Gastroesophageal sphincter (tissue), 4 donors: Measurements from ENCODE around the gene CACNG4. TPM values are rescaled to one million over a fixed set of nuclear protein-coding genes. Genes with fewer than 3 reads are reported as not detected.

Source experiments
- ATAC-seq: fragments of 150-250 bp; one replicate; pipeline ENCODE4 v1.9.1; 2016; ENCODE audit warnings: mild to moderate bottlenecking, moderate library complexity
- H3K27ac ChIP-seq, 4 donors: fragments of 200-600 bp; sonication (generic) in 3 of 4; 1 replicate in 3 of 4; 2 replicates in 1 of 4; pipeline ENCODE4 v1.5.1; 2016 to 2019
- H3K27me3 ChIP-seq: fragments of 200-600 bp; sonication (generic); one replicate; pipeline ENCODE4 v1.5.1; 2019
- H3K36me3 ChIP-seq, 2 donors: fragments of 200-600 bp; sonication (generic); one replicate each; pipeline ENCODE4 v1.5.1; 2019; ENCODE audit warnings: control low read depth in 1 of 2
- H3K4me1 ChIP-seq, 3 donors: fragments of 200-600 bp; sonication (generic); 1 replicate in 2 of 3; 2 replicates in 1 of 3; pipeline ENCODE4 v1.5.1; 2016 to 2019; ENCODE audit warnings: control low read depth in 2 of 3
- H3K4me3 ChIP-seq, 2 donors: fragments of 200-600 bp; sonication (generic); one replicate each; pipeline ENCODE4 v1.5.1; 2019; ENCODE audit warnings: mild to moderate bottlenecking in 1 of 2, moderate library complexity in 1 of 2
- H3K9me3 ChIP-seq, 3 donors: fragments of 200-600 bp; sonication (generic); one replicate each; pipeline ENCODE4 v1.5.1; 2017 to 2019; ENCODE audit warnings: control low read depth in 2 of 3
- CTCF ChIP-seq, 4 experiments: fragments of 200-600 bp in 2 of 4; fragments of 450-650 bp in 2 of 4; sonication (generic) in 1 of 4; IDR thresholded peaks; one replicate each; pipeline ENCODE4 v1.5.1; 2017 to 2019; ENCODE audit warnings: antibody characterized with exemption in 4 of 4, mild to moderate bottlenecking in 2 of 4, moderate library complexity in 2 of 4
- EP300 ChIP-seq: sonication (generic); formaldehyde crosslinking; IDR thresholded peaks from one replicate; pipeline ENCODE4 v1.6.1; 2017; ENCODE audit warnings: antibody characterized with exemption, mild to moderate bottlenecking
- POLR2A ChIP-seq, 2 donors: fragments of 450-650 bp; IDR thresholded peaks; one replicate each; pipeline ENCODE4 v1.6.1; 2017; ENCODE audit warnings: antibody characterized with exemption in 2 of 2, mild to moderate bottlenecking in 2 of 2, moderate library complexity in 1 of 2
- POLR2AphosphoS5 ChIP-seq: sonication (generic); formaldehyde crosslinking; IDR thresholded peaks from one replicate; pipeline ENCODE4 v1.6.1; 2017; ENCODE audit warnings: antibody characterized with exemption
- WGBS, 2 donors: methylation state at CpG; one replicate each; pipeline ENCODE4 v1.1.5; 2018; ENCODE audit warnings: low coverage in 1 of 2; 5-methylcytosine and 5-hydroxymethylcytosine counted together
- total RNA-seq, 4 donors: library from RNA; depleted of rRNA; stranded (reverse); fragments of >200 nt; gene quantifications; one replicate each; pipeline ENCODE4 v1.1.0, GENCODE V29; 2016

CACNG4 gene
- total RNA-seq, 4 donors from 2014 or later: 0.13 to 13.5 (median 2.1) TPM; not detected in 1

- no peak overlapping the region for H3K4me3 ChIP-seq
- no peaks in the 10 kb centered on the region for H3K36me3 ChIP-seq
- no peaks in the 10 kb centered on the region for H3K9me3 ChIP-seq
- 0% methylated on average over 2 of the region's 7 CpGs; no CpG with 5 or more reads in 1 of the 2 donors for WGBS, 2 donors
- H3K27ac ChIP-seq: peak overlapping the region in 3 of 4 donors; percentile 64 to 84 (median 80)
- TF ChIP-seq EP300 (no peak), POLR2AphosphoS5 (peak; percentile 34), CTCF (IDR thresholded peaks at IDR 0.05) (no peak)
- ATAC-seq: no peak
- peaks cover 0 to 43% (median 0%) of the 10 kb centered on the region in 3 donors for H3K4me1 ChIP-seq
- no peaks in the 10 kb centered on the region for H3K27me3 ChIP-seq
Measured at GRCh38 chr17:66953630-66954020, 10.9 kb upstream of the CACNG4 start.

GRCh38 chr17:66954632-66955031 lies 9.9 kb upstream of the CACNG4 start:
- Histone ChIP-seq H3K4me3 (no peak overlapping the region), H3K9me3 (no peaks in the 10 kb centered on the region), H3K36me3 (no peaks in the 10 kb centered on the region), H3K27me3 (no peaks in the 10 kb centered on the region), H3K27ac (no peak overlapping the region), H3K4me1 (peaks cover 0 to 49% (median 0%) of the 10 kb centered on the region in 3 donors)
- no peak for ATAC-seq
- 100% methylated on average over 1 to 2 of the region's 3 CpGs for WGBS, 2 donors
- TF ChIP-seq POLR2AphosphoS5: no peak
- TF ChIP-seq POLR2A (IDR thresholded peaks at IDR 0.05): no peak
- TF ChIP-seq CTCF (IDR thresholded peaks at IDR 0.05): no peak
- TF ChIP-seq EP300: no peak

- Histone ChIP-seq H3K27me3 (no peaks in the 10 kb centered on the region), H3K9me3 (no peaks in the 10 kb centered on the region), H3K36me3 (no peaks in the 10 kb centered on the region), H3K4me3 (no peak overlapping the region), H3K27ac (no peak overlapping the region), H3K4me1 (peaks cover 0 to 49% (median 0%) of the 10 kb centered on the region in 3 donors)
- TF ChIP-seq CTCF (IDR thresholded peaks at IDR 0.05): no peak
- TF ChIP-seq EP300: no peak
- no peak for TF ChIP-seq POLR2A (IDR thresholded peaks at IDR 0.05)
- TF ChIP-seq POLR2AphosphoS5: no peak
- ATAC-seq: no peak
- 100% methylated on average over 1 to 2 of the region's 5 CpGs for WGBS, 2 donors
Measured at GRCh38 chr17:66955821-66956220, 8.7 kb upstream of the CACNG4 start.

GRCh38 chr17:66956941-66957340 lies 7.6 kb upstream of the CACNG4 start:
- 93 to 94% methylated on average over 6 of the region's 6 CpGs for WGBS, 2 donors
- peaks cover 0 to 41% (median 0%) of the 10 kb centered on the region in 3 donors for H3K4me1 ChIP-seq
- no peaks in the 10 kb centered on the region for H3K9me3 ChIP-seq
- ATAC-seq: no peak
- H3K27ac ChIP-seq: no peak overlapping the region
- H3K27me3 ChIP-seq: no peaks in the 10 kb centered on the region
- no peaks in the 10 kb centered on the region for H3K36me3 ChIP-seq
- TF ChIP-seq POLR2AphosphoS5: no peak
- no peak for TF ChIP-seq EP300
- TF ChIP-seq CTCF (IDR thresholded peaks at IDR 0.05): no peak
- no peak for TF ChIP-seq POLR2A (IDR thresholded peaks at IDR 0.05)
- H3K4me3 ChIP-seq: no peak overlapping the region

- no peak for TF ChIP-seq CTCF (IDR thresholded peaks at IDR 0.05)
- no peak for TF ChIP-seq EP300
- TF ChIP-seq POLR2A (IDR thresholded peaks at IDR 0.05): no peak
- no peak for TF ChIP-seq POLR2AphosphoS5
- no peak overlapping the region for H3K4me3 ChIP-seq
- peaks cover 4% of the 10 kb centered on the region for H3K27me3 ChIP-seq
- peaks cover 0 to 37% (median 0%) of the 10 kb centered on the region in 3 donors for H3K4me1 ChIP-seq
- no peaks in the 10 kb centered on the region for H3K36me3 ChIP-seq
- H3K9me3 ChIP-seq: no peaks in the 10 kb centered on the region
- no peak for ATAC-seq
- peak overlapping the region; percentile 29 to 82 (median 80) for H3K27ac ChIP-seq
- WGBS, 2 donors: 83 to 86% methylated on average over 1 to 7 of the region's 8 CpGs
Measured at GRCh38 chr17:66957343-66957742, 7.2 kb upstream of the CACNG4 start.
